ENCODE measurements around the gene COPG1.

Gene COPG1

GRCh38 chr3:129282727-129283327 lies 33.4 kb downstream of the COPG1 start:
- DNase-seq, result no peak

GRCh38 chr3:129286081-129286480 lies 36.7 kb downstream of the COPG1 start:
- DNase-seq, result no peak

- DNase-seq, result no peak
Observed at GRCh38 chr3:129288446-129288845, 39.0 kb downstream of the COPG1 start.

GRCh38 chr3:129289201-129289921 lies 40.0 kb downstream of the COPG1 start:
- no peak for DNase-seq

DNA sequence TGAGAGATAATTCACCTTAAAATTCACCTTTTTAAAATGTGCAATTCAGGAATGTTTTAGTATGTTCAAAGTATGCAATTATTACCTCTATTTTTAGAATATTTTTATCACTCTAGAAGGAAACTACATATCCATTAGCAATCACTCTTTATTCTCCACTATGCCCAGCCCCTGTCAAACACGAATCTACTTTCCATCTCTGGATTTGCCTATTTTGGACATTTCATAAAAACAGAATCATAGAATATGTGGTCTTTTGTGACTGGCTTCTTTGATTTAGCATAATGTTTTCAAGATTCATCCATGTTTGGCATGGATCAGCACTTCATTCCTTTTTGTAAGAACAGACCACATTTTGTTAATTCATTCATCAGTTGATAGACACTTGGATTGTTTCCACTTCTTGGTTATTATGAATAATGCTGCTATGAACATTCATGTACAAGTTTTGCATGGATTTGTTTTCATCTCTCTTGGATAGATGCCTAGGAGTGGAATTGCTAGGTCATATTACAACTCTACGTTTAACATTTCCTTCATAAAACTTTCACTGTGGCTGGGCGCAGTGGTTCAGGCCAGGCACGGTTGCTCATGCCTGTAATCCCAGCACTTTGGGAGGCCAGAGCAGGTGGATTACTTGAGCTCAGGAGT lies 42.0 kb downstream of the COPG1 start:
- no peak for DNase-seq

GRCh38 chr3:129295286-129295685 lies 45.9 kb downstream of the COPG1 start:
- DNase-seq, result no peak

DNA sequence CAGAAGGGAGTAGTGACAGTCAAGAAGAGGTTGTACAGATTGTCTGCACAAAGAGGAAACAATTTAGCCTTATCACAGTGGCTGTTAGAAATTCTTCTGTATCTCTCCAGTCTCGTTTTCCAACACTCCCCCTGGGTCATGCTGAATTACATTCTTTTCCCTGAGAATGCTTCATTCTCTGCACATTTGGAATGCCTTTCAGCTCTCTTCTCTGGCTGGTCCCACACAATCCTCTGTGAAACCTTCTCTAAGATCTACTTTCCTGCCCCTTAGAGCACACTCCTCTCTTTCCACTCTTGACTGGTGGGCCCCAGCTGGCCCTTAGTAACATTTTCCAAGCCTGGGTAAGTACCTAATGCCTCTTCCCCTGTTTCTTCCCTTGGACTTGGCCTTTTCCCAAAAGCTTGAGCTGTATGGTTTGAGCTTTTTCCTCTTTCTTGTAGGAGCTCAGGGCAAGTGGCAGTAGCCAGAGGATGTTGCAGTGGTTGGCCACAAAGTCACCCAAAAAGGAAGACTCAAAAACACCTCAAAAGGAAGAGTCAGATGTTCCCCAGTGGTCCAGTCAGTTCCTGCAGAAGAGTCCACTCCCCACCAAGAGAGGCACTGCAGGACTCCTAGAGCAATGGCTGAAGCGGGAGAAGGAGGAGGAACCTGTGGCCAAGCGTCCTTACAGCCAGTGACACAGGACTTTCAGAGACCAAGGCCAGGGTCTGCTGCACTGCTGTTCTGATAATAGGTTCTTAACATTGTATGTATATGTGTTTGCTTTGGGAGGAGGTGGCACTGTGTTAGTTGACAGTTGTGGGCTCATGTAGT lies 54.9 kb downstream of the COPG1 start:
- no peak for DNase-seq

DNA sequence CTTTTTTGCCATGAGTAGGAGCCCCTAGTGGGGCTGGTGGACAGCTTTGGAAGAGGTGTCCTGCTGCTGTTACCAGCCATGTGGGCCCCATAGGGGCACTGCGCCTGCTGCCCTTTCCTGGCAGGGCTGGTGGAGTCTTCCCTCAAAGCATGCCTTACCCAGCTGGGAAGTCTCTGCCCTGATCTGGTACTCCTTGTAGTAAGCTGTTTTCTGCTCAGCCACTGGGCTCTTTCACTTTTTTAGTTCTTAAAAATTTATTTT lies 55.5 kb downstream of the COPG1 start:
- no peak for DNase-seq

GRCh38 chr3:129305592-129306091 lies 56.2 kb downstream of the COPG1 start:
- no peak for DNase-seq

GRCh38 chr3:129308636-129309035 lies 59.2 kb downstream of the COPG1 start:
- no peak for DNase-seq

GRCh38 chr3:129310111-129311011 lies 61.0 kb downstream of the COPG1 start:
- no peak for DNase-seq

DNA sequence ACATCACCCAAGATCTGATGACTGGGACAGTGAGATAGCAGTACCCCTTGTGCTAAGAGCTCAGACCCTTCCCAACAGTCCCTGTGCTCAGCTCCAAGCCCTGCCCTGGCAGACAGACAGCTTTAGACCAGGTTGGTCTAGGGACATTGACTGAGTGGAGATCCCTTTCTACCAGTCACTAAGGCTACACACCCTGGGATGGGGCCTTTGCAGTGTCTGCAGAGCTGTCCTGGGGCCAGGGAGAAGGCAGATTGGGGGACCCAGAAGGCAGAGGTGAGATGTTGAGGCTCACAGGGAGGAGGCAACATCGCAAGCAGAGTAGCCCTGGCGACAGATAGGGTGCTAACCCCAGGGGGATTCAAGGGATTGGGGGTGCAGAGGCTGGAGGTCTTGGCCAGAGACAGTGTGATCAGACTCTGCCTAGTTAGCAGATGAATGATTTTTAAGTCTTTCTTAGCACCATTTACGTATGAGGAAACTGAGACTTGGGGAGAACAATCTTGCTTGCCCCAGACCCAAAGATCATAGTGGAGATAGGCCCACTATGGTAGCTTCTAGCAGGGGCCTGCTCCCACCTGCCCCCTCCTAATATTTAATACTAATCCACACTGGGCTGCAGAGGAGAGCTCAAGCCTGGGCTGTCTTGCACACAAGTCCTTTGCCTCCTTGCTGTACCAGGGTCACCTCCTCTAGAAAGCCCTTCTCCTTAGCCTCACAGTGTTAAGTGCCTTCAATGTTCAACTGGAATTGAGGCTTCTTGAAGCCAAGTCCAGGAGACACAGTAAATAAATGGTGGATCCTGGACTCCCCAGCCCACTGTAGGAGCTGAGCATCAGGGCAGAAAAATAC lies 61.9 kb downstream of the COPG1 start:
- DNase-seq, result no peak

DNA sequence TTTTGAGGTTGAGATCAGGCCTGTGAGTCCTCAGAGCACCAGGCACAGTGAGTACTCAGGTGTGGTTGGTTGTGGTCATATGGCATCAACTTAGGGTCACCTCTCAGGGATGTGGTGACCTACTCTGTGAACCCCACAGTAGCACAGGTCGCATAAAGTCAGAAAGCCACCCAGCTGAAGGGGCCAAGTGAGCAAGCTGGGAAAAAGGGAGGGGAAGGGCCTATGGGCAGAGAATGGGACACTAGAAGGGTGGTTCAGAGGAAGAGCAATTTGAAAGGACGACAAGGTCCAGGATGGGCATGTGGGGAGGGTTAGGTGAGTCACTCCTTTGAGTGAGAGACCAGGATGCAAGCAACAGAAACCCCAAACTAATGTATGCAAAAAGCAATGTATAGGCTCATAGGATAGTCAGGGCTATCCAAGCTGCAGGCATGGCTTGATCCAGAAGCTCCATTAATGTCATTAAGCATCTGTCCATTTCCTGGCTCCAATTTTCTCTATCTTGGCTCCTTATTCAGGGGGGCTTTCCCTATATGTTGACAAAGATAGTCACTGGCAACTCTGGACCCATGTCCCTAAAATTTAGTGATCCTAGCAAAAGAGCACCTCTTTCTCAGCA lies 62.7 kb downstream of the COPG1 start:
- no peak for DNase-seq

DNA sequence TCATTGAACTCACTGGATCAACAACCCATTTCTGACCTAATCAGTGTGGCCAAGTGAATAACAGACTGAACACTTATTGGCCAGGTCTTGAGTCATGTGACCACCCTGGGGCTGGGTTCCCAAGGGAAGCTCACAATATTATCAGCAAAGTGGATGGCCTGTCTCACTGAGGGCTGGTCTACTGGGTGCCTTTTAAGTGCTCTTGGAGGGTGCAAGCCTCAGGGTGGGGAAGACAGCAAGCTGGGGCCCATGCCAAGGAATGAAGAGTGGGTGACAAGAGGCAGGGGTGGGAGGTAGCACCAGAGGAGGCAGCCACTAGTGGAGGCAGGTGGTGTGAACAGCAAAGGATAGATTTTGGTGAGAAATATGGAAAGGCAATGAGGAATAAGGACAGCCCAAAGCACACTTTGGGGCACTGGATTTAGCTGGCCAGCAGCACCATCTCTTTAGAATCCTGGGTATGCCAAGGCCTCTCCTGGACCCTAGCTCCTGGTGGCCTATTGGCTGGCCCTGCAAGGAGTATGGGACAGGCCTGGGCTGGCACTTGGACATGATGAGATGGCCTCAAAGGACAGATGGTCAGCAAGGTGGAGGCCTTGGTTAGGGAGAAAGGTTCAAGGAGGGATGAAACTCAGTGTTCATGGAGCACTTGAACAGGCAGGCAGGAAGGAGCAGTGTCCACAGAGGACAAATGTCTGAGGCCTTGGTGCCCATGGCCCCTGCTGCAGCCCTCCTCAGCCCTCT lies 63.4 kb downstream of the COPG1 start:
- DNase-seq, result no peak

GRCh38 chr3:129313415-129313664 lies 63.9 kb downstream of the COPG1 start:
- no peak for DNase-seq

DNA sequence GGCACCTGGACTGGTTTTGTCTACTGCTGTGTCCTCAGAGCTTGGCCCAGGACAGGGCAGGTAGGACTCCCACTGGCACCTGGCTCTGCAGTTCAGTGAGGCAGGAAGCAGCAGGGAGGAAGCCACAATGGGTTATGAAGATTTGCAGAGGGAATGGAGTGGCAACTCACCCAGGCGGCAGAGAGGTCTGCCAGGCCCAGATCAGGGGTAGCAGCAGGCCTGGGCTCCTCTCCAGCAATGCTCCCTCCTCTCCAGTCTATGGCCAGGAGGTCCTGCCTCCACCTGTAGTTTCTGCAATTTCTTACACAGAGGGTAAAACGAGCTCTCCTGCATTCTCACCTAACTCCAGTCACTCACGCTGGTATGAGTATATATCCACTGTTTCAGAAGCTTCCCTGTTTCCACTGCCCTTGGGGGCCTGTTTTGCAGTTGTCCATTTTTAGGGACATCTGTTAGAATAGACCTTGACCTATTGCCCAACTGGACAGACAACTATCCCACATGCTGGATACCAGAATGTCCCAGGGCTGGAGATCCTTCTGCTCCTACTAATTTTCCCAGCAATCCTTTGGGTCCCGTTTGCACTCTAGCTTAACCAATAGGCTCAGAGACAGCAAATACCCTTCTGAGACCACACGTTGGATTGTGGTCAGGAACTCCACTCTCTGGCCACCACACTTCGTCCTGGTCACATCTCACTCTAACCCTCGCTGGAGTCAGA lies 64.4 kb downstream of the COPG1 start:
- no peak for DNase-seq

GRCh38 chr3:129314386-129315222 lies 65.2 kb downstream of the COPG1 start:
- DNase-seq, result peak; percentile 33

DNA sequence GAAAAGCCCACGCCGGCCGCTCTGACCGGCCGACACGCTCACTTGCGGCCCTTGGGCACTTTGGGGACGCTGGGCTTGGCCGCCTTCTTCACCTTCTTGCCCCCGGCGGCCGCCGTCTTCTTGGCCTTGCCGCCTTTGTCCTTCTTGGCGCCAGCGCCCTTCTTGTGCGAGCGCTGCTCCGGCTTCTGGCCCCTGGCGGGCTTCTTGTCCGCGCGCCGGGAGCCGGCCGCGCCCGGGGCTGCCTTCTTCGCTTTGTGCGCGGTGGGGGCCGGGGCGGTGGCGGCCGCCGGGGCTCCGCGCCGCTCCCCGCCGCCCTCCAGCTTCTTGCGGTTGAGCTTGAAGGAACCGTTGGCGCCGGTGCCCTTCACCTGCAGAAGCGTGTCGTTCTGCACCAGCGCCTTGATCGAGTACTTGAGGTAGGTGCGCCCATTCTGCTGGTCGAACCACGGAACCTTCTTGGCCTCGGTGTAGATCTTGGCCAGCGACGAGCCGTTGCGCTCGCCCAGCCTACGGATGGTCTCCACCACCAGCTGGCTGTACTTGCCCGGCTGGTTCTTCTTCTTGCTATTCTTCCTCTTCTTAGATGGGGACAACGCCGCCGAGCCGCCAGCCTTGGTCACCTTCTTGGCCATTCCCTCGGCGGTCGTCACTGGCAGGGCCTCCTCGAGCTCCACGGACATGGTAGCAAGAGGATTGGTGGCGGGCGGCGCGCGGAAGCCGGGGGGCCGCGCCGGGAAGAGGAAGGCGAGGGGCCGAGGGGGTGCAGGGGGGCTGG lies 66.0 kb downstream of the COPG1 start:
- DNase-seq, result peak; percentile 17

All from activated gamma-delta T cell treated with Interleukin-2 at 50 U/mL for 16 hours (primary cell).